BLaER1 treated with 17β-estradiol and CSF1 and Interleukin-3, amounts not matched to agents 10 nM and 100 nM (cell line): ENCODE data around the gene CTIF.

Experiments
- H3K27ac ChIP-seq, 11 experiments: shearing (Covaris generic); formaldehyde crosslinking; 2 replicates each; pipeline ENCODE4 v1.8.1; 2022
- H3K27me3 ChIP-seq, 11 experiments: shearing (Covaris generic); formaldehyde crosslinking; 2 replicates each; pipeline ENCODE4 v1.8.1; 2022
- H3K36me3 ChIP-seq, 11 experiments: shearing (Covaris generic); formaldehyde crosslinking; 2 replicates each; pipeline ENCODE4 v1.8.1; 2022
- H3K4me1 ChIP-seq, 10 experiments: shearing (Covaris generic); formaldehyde crosslinking; 2 replicates each; pipeline ENCODE4 v1.8.1; 2022
- H3K4me2 ChIP-seq, 11 experiments: shearing (Covaris generic); formaldehyde crosslinking; 2 replicates each; pipeline ENCODE4 v1.8.1; 2022
- H3K4me3 ChIP-seq, 10 experiments: shearing (Covaris generic); formaldehyde crosslinking; 2 replicates each; pipeline ENCODE4 v1.8.1; 2022
- H3K9ac ChIP-seq, 11 experiments: shearing (Covaris generic); formaldehyde crosslinking; 2 replicates each; pipeline ENCODE4 v1.8.1; 2022
- H3K9me3 ChIP-seq, 11 experiments: shearing (Covaris generic); formaldehyde crosslinking; replicated peaks in 1 of 11; 2 replicates each; pipeline ENCODE4 v1.8.1; 2022
- H4K20me1 ChIP-seq, 11 experiments: shearing (Covaris generic); formaldehyde crosslinking; 2 replicates each; pipeline ENCODE4 v1.8.1; 2022
- Cebpa-rat ChIP-seq, 11 experiments: shearing (Covaris generic); IDR thresholded peaks; 2 replicates each; pipeline ENCODE4 v1.8.1; 2022

The CTIF gene

DNA sequence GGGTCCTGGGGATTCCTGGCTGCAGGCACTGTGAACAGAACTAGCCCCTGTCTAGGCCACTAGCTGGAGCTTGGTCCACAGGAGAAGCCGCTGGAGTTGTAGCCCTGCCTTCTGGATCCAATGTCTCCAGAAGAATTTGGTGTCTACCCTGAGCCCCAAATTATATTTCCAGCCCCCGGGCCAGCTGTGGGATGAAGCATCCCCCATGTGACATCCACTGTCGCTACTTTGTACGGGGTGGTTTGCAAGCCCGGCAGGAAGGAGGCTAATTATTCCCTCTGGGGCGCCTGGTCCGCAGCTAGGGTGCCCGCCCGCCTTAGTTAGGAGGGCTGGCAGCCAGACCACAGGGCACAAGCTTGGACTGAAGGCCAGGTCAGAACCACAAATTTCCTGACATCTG is 305.4 kb downstream of the CTIF start:
- Histone ChIP-seq H3K4me2 (peak overlapping the region; percentile 85 to 100 (median 97)), H3K36me3 (no peaks in the 10 kb centered on the region), H3K4me1 (peaks cover 63 to 85% (median 82%) of the 10 kb centered on the region in 10 experiments), H3K27ac (peak overlapping the region in 9 of 11 experiments; percentile 31 to 93 (median 86); a peak in 16 of 22 replicates), H3K9ac (peak overlapping the region in 6 of 11 experiments; percentile 2 to 78 (median 50); a peak in 9 of 22 replicates), H3K9me3 (peaks cover 0 to 4% (median 0%) of the 10 kb centered on the region in 11 experiments; a peak in 1 of 22 replicates), H4K20me1 (no peaks in the 10 kb centered on the region; a peak in 1 of 22 replicates), H3K27me3 (no peaks in the 10 kb centered on the region), H3K4me3 (peak overlapping the region in 2 of 10 experiments; percentile 22; a peak in 1 of 20 replicates)
- no peak for TF ChIP-seq Cebpa-rat (IDR thresholded peaks at IDR 0.05)

- H3K9me3 ChIP-seq = peaks cover 0 to 4% (median 0%) of the 10 kb centered on the region in 11 experiments; a peak in 1 of 22 replicates
- H3K27ac ChIP-seq = no peak overlapping the region
- no peaks in the 10 kb centered on the region for H4K20me1 ChIP-seq
- no peaks in the 10 kb centered on the region for H3K36me3 ChIP-seq
- H3K9ac ChIP-seq = no peak overlapping the region
- peak overlapping the region; percentile 43 to 100 (median 88) for H3K4me2 ChIP-seq
- H3K27me3 ChIP-seq = no peaks in the 10 kb centered on the region
- no peak for TF ChIP-seq Cebpa-rat (IDR thresholded peaks at IDR 0.05)
- peaks cover 59 to 81% (median 78%) of the 10 kb centered on the region in 10 experiments for H3K4me1 ChIP-seq
- no peak overlapping the region for H3K4me3 ChIP-seq
Observed at GRCh38 chr18:48845174-48845573, 306.3 kb downstream of the CTIF start.

DNA sequence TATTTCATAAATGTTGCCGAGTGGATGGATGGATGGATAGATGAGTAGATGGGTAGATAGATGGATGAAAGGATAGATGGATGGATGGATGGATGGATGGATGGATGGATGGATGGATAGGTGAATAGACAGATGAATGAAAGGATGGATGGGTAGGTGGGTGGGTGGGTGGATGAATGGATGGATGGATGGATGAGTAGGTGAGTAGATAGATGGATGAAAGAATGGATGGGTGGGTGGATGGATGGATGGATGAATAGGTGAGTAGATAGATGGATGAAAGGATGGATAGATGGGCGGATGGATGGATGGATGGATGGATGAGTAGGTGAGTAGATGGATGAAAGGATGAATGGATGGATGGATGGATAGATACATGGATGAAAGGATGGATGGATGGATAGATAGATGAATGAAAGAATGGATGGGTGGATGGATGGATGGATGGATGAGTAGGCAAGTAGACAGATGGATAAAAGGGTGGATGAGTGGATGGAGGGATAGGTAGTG is 307.6 kb downstream of the CTIF start:
- no peak for TF ChIP-seq Cebpa-rat (IDR thresholded peaks at IDR 0.05)
- Histone ChIP-seq H3K4me2 (no peak overlapping the region), H3K27me3 (no peaks in the 10 kb centered on the region), H3K4me1 (peaks cover 59 to 81% (median 78%) of the 10 kb centered on the region in 10 experiments), H3K9ac (no peak overlapping the region), H3K27ac (no peak overlapping the region), H3K36me3 (no peaks in the 10 kb centered on the region), H4K20me1 (no peaks in the 10 kb centered on the region), H3K9me3 (peaks cover 0 to 4% (median 0%) of the 10 kb centered on the region in 11 experiments; a peak in 1 of 22 replicates), H3K4me3 (no peak overlapping the region)

GRCh38 chr18:48847807-48848486 is 309.1 kb downstream of the CTIF start:
- Histone ChIP-seq H3K27me3 (no peaks in the 10 kb centered on the region), H3K9me3 (peaks cover 0 to 4% (median 0%) of the 10 kb centered on the region in 11 experiments; a peak in 1 of 22 replicates), H3K4me3 (no peak overlapping the region), H3K36me3 (no peaks in the 10 kb centered on the region), H3K4me2 (peak overlapping the region in 9 of 11 experiments; percentile 45 to 67 (median 60); a peak in 19 of 22 replicates), H3K9ac (no peak overlapping the region), H4K20me1 (no peaks in the 10 kb centered on the region), H3K27ac (peak overlapping the region in 1 of 11 experiments; percentile 19; a peak in 1 of 22 replicates), H3K4me1 (peaks cover 59 to 81% (median 78%) of the 10 kb centered on the region in 10 experiments)
- TF ChIP-seq Cebpa-rat (IDR thresholded peaks at IDR 0.05) = no peak

GRCh38 chr18:48848641-48849143 is 309.9 kb downstream of the CTIF start:
- no peak overlapping the region for H3K9ac ChIP-seq
- no peaks in the 10 kb centered on the region for H3K36me3 ChIP-seq
- H3K4me3 ChIP-seq = no peak overlapping the region
- no peaks in the 10 kb centered on the region for H4K20me1 ChIP-seq
- H3K4me1 ChIP-seq = peaks cover 58 to 81% (median 77%) of the 10 kb centered on the region in 10 experiments
- TF ChIP-seq Cebpa-rat (IDR thresholded peaks at IDR 0.05) = no peak
- no peak overlapping the region; a peak in 1 of 22 replicates for H3K27ac ChIP-seq
- no peaks in the 10 kb centered on the region for H3K27me3 ChIP-seq
- peak overlapping the region in 10 of 11 experiments; percentile 20 to 67 (median 57); a peak in 20 of 22 replicates for H3K4me2 ChIP-seq
- peaks cover 0 to 4% (median 0%) of the 10 kb centered on the region in 11 experiments; a peak in 1 of 22 replicates for H3K9me3 ChIP-seq

DNA sequence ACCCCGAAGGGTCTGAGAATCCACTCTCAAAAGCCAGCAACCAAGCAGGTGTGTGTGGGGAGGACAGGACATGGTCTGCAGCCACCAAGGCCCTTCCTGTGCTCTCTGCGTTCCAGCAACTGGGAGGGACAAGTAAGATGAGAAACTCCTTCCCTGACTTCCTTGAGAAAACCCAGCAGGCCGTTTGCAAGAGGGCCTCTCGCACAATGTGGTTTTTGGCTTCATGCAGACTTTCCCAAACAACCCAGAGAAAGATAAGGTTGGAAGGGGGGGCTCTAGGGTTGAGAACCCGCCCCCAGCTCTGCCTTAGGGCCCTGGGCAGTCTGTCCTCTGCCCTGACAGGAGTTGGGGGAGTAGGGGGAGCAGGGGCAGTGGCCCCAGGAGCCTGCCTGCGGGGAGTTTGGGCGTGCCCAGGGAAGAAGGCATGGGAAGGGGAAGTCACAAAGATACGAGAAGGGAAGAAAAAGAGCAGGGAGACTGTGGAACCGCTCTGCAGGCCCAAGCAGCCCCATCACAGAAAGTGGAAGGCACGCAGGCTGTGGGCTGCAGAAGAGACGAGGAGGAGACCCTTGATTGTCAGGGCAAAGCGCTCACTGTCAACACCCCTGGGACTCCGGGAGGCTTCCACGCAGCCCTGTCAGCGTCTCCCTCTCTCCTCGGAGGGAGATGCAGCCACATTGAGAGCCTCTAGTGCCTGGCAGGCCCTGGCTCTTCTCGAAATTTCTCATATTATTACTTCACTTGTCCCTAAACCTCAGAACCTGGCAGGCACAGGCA is 312.2 kb downstream of the CTIF start:
- Histone ChIP-seq H4K20me1 (no peaks in the 10 kb centered on the region; a peak in 1 of 22 replicates), H3K36me3 (peaks cover 0 to 8% (median 0%) of the 10 kb centered on the region in 11 experiments; a peak in 3 of 22 replicates), H3K27ac (peak overlapping the region in 10 of 11 experiments; percentile 33 to 82 (median 69); a peak in 20 of 22 replicates), H3K4me3 (peak overlapping the region in 7 of 10 experiments; percentile 17 to 51 (median 37); a peak in 12 of 20 replicates), H3K9ac (peak overlapping the region; percentile 18 to 73 (median 68); a peak in 19 of 22 replicates), H3K4me1 (peaks cover 49 to 68% (median 58%) of the 10 kb centered on the region in 10 experiments), H3K9me3 (peaks cover 0 to under 1% (median 0%) of the 10 kb centered on the region in 11 experiments; a peak in 1 of 22 replicates), H3K27me3 (no peaks in the 10 kb centered on the region), H3K4me2 (peak overlapping the region; percentile 84 to 97 (median 94))
- TF ChIP-seq Cebpa-rat (IDR thresholded peaks at IDR 0.05) = no peak

GRCh38 chr18:48851599-48851960 is 312.7 kb downstream of the CTIF start:
- Histone ChIP-seq H3K4me2 (peak overlapping the region; percentile 84 to 97 (median 94)), H3K4me1 (peaks cover 54 to 74% (median 58%) of the 10 kb centered on the region in 10 experiments), H3K27me3 (no peaks in the 10 kb centered on the region), H3K9me3 (no peaks in the 10 kb centered on the region), H3K9ac (peak overlapping the region; percentile 18 to 73 (median 68); a peak in 19 of 22 replicates), H3K36me3 (peaks cover 0 to 8% (median 0%) of the 10 kb centered on the region in 11 experiments; a peak in 3 of 22 replicates), H3K4me3 (peak overlapping the region in 7 of 10 experiments; percentile 17 to 51 (median 37); a peak in 12 of 20 replicates), H4K20me1 (no peaks in the 10 kb centered on the region; a peak in 1 of 22 replicates), H3K27ac (peak overlapping the region in 10 of 11 experiments; percentile 33 to 82 (median 69); a peak in 20 of 22 replicates)
- TF ChIP-seq Cebpa-rat (IDR thresholded peaks at IDR 0.05) = no peak

- H3K27me3 ChIP-seq = no peaks in the 10 kb centered on the region
- peaks cover 0 to 11% (median 0%) of the 10 kb centered on the region in 11 experiments; a peak in 6 of 22 replicates for H3K36me3 ChIP-seq
- TF ChIP-seq Cebpa-rat (IDR thresholded peaks at IDR 0.05) = no peak
Observed at GRCh38 chr18:48852292-48852691, 313.5 kb downstream of the CTIF start.

More at GRCh38 chr18:48852292-48852691, 313.5 kb downstream of the CTIF start:
- H4K20me1 ChIP-seq = no peaks in the 10 kb centered on the region; a peak in 1 of 22 replicates
- 0 out of 22 replicates have a peak overlapping the region, but pooled peaks of 4 of the 11 experiments have one; percentile 16 to 82 (median 45) for H3K27ac ChIP-seq
- H3K9me3 ChIP-seq = no peaks in the 10 kb centered on the region
- H3K4me1 ChIP-seq = peaks cover 56 to 80% (median 59%) of the 10 kb centered on the region in 10 experiments
- H3K9ac ChIP-seq = no peak overlapping the region; a peak in 1 of 22 replicates
- peak overlapping the region; percentile 84 to 97 (median 94) for H3K4me2 ChIP-seq
- H3K4me3 ChIP-seq = no peak overlapping the region
